GM10847 (cell line): ENCODE data around the gene CNP.

Experiments used
- POLR2A ChIP-seq: IDR thresholded peaks from 2 replicates; pipeline ENCODE4 v1.6.1; 2011; ENCODE audit not compliant: insufficient read length; ENCODE audit errors: extremely low read depth

Gene CNP

GRCh38 chr17:41962111-41962510 is 4.5 kb upstream of the CNP start:
- TF ChIP-seq POLR2A: no peak

GRCh38 chr17:41962768-41963434 is 3.7 kb upstream of the CNP start:
- TF ChIP-seq POLR2A: no peak

- TF ChIP-seq POLR2A: no peak
Observed at GRCh38 chr17:41965694-41966462, 717 bp upstream of the CNP start.

GRCh38 chr17:41967141-41967920 is 736 bp downstream of the CNP start:
- TF ChIP-seq POLR2A: no peak

- TF ChIP-seq POLR2A: no peak
Observed at GRCh38 chr17:41967921-41968578, 1.5 kb downstream of the CNP start.

GRCh38 chr17:41968676-41969075 is 2.1 kb downstream of the CNP start:
- TF ChIP-seq POLR2A: no peak

- TF ChIP-seq POLR2A: no peak
Observed at GRCh38 chr17:41970901-41971331, 4.3 kb downstream of the CNP start.

- no peak for TF ChIP-seq POLR2A
Observed at GRCh38 chr17:41971721-41972523, 5.3 kb downstream of the CNP start.

GRCh38 chr17:41972571-41973407 is 6.2 kb downstream of the CNP start:
- no peak for TF ChIP-seq POLR2A

GRCh38 chr17:41973408-41973811 is 6.8 kb downstream of the CNP start:
- TF ChIP-seq POLR2A: no peak

GRCh38 chr17:41974031-41974430 is 7.4 kb downstream of the CNP start:
- no peak for TF ChIP-seq POLR2A

GRCh38 chr17:41974658-41975057 is 8.1 kb downstream of the CNP start:
- TF ChIP-seq POLR2A: no peak
